Effector CD4-positive, alpha-beta T cell (primary cell): ENCODE measurements around the gene COBLL1.

ENCODE experiments used
- DNase-seq: peaks from one replicate; pipeline ENCODE4 v3.0.0-alpha.2; 2020

Gene COBLL1

GRCh38 chr2:164852086-164852485, 10.5 kb upstream of the COBLL1 start:
- no peak for DNase-seq

GRCh38 chr2:164850235-164850634, 8.6 kb upstream of the COBLL1 start:
- DNase-seq = no peak

GRCh38 chr2:164849506-164849905, 7.9 kb upstream of the COBLL1 start:
- DNase-seq = no peak

- no peak for DNase-seq
Observed at GRCh38 chr2:164847981-164848741, 6.5 kb upstream of the COBLL1 start.

- no peak for DNase-seq
Observed at GRCh38 chr2:164847291-164847690, 5.7 kb upstream of the COBLL1 start.

- DNase-seq = no peak
Observed at GRCh38 chr2:164846276-164846675, 4.7 kb upstream of the COBLL1 start.

GRCh38 chr2:164843346-164843911, 1.8 kb upstream of the COBLL1 start:
- no peak for DNase-seq

GRCh38 chr2:164842624-164842966, 972 bp upstream of the COBLL1 start:
- DNase-seq = no peak

- DNase-seq = no peak
Observed at GRCh38 chr2:164840930-164841718, 499 bp downstream of the COBLL1 start.

GRCh38 chr2:164840458-164840929, 1.1 kb downstream of the COBLL1 start:
- DNase-seq = no peak

GRCh38 chr2:164839914-164840457, 1.6 kb downstream of the COBLL1 start:
- DNase-seq = no peak

- DNase-seq = no peak
Observed at GRCh38 chr2:164837807-164838206, 3.8 kb downstream of the COBLL1 start.

- no peak for DNase-seq
Observed at GRCh38 chr2:164836907-164837306, 4.7 kb downstream of the COBLL1 start.

GRCh38 chr2:164835302-164835701, 6.3 kb downstream of the COBLL1 start:
- no peak for DNase-seq

GRCh38 chr2:164831887-164832286, 9.7 kb downstream of the COBLL1 start:
- no peak for DNase-seq

GRCh38 chr2:164831180-164831579, 10.4 kb downstream of the COBLL1 start:
- no peak for DNase-seq

- no peak for DNase-seq
Observed at GRCh38 chr2:164826293-164827243, 15.1 kb downstream of the COBLL1 start.

- no peak for DNase-seq
Observed at GRCh38 chr2:164824872-164825271, 16.8 kb downstream of the COBLL1 start.

- no peak for DNase-seq
Observed at GRCh38 chr2:164823126-164823525, 18.5 kb downstream of the COBLL1 start.

- DNase-seq = no peak
Observed at GRCh38 chr2:164821338-164821737, 20.3 kb downstream of the COBLL1 start.

- DNase-seq = no peak
Observed at GRCh38 chr2:164818149-164819136, 23.2 kb downstream of the COBLL1 start.
